Mammary epithelial cell (primary cell): Measurements from ENCODE around the gene SARNP.

Source experiments
- EZH2 ChIP-seq: IDR thresholded peaks from 2 replicates; pipeline ENCODE4 v1.6.1; 2012; ENCODE audit warnings: low read length, inconsistent platforms, borderline replicate concordance
- TF ChIP-seq, protein P1 (sequence below), 2 donors: IDR thresholded peaks in 1 of 2; conservative IDR thresholded peaks in 1 of 2; 2 replicates each; pipeline ENCODE4 v1.5.1; 2011 to 2012; ENCODE audit warnings: inconsistent platforms in 2 of 2, low read length in 2 of 2, mild to moderate bottlenecking in 2 of 2, control low read depth in 1 of 2, low read depth in 1 of 2; ENCODE audit not compliant: insufficient read depth in 1 of 2; ENCODE audit errors: extremely low read depth in 1 of 2

GRCh38 chr12:55720071-55720564 lies 97.4 kb downstream of the SARNP start, which contains the start of gene RDH5:
- TF ChIP-seq, protein P1, sequence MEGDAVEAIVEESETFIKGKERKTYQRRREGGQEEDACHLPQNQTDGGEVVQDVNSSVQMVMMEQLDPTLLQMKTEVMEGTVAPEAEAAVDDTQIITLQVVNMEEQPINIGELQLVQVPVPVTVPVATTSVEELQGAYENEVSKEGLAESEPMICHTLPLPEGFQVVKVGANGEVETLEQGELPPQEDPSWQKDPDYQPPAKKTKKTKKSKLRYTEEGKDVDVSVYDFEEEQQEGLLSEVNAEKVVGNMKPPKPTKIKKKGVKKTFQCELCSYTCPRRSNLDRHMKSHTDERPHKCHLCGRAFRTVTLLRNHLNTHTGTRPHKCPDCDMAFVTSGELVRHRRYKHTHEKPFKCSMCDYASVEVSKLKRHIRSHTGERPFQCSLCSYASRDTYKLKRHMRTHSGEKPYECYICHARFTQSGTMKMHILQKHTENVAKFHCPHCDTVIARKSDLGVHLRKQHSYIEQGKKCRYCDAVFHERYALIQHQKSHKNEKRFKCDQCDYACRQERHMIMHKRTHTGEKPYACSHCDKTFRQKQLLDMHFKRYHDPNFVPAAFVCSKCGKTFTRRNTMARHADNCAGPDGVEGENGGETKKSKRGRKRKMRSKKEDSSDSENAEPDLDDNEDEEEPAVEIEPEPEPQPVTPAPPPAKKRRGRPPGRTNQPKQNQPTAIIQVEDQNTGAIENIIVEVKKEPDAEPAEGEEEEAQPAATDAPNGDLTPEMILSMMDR (conservative IDR thresholded peaks at IDR 0.05 in 1 of 2, IDR thresholded peaks at IDR 0.05 in 1 of 2; ENCODE audit: extremely low read depth in 1 of 2, insufficient read depth in 1 of 2, low read depth in 1 of 2, low read length in 2 of 2) = no peak
- no peak for TF ChIP-seq EZH2
